ENCODE results near the gene TMIE.

TMIE gene

DNA sequence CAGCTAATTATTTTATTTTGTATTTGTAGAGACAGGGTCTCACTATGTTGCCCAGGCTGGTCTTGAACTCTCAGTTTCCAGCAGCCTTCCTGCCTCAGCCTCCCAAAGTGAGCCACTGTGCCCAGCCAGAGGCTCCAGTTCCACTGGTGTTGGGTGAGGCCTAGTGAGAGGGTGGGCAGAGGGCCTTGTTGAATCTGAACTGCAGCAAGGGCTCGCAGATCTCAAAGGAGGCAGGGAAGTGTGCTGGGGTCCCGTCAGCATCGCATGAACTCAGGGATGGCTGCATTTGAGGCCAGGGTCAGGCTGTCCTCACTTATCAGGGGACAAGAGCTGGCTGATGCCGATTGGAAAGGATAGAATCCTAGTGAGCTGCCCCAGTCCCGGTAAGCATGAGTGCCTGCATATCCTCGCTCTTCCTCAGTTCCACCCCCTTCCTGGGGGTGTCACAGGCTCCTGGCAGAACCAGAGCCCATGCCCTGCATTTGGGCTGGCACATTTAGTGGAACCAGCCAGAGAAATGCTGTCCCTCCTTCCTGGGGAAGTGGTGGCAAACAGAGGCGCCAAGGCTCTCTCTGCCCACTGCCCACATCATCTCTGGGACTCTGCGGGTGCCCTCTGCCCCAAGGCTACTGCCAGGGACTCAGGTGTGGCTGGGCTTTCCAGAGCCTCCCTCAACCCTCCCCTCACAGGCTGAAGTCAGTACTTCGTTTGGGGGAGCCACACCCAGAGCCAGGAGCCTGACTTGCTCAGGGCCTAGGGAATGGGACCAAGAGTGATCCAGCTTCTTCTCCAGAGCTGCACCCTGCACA is 31.8 kb upstream of the TMIE start:
- no peak for DNase-seq

DNA sequence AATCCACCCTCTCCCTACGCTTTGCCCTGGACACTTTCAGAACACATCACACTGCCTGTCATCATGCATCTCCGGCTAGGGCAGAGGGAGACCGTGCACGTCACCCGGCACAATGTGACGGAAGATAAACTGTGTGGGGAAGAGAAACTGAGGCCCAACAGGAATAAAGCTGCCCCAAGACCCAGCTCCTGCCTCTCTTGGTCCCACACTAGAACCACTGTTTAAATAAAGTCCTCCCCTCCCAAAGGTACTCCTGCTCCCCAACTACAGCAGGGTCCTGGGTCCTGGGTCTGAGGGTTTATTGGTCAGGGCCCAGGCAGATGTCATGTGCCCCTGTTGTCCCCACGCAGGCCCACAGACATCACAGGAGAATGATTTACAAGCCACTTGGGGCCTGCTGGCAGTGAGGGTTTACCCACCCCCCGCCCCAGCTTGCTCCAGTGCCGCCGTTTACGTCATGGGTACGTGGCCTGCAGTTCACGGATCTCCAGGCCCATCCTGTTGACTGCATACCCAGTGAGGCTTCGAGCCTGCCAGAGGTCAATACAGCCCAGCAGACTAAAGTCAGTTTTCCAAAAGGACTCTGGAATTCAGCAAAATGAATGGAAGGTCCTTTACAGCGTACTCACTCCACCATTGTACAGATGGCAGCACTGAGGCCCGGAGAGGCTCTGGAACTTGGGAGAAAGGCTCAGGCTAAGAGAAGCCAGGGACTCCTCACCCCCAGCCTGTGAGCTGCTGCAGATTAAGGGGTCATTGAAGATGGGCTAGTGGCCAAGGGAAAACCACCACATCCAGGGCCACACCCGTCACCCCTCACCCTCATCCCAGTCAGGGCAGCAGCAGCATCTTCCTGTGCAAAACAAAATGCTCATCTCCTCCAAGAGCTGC is 30.9 kb upstream of the TMIE start:
- no peak for DNase-seq

DNA sequence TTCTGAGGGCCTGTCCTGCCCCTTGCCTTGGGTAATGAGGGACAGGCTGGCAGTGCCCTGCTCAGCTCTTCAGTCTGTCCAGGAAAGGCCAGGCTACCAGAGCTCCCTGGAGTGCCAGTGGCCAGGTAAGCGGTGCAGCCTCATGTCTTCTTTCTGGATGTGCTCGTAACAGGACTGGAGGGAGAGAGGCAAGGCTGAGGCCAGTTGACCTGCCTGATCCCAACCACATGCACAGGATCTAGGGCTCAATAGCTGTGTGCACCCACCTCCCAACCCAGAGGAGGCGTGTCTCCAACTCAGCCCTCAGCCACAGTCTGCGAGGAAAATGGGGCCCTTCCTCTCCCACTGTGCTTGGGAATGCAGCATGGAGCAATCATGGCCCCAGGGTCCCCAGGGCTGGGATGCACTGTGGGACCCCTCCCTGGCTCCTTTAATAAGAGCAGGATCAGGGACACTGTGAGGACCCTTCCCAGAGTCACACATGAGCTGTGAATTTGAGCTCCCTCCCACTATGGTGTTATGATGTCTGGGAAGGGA is 30.2 kb upstream of the TMIE start:
- no peak for DNase-seq

DNA sequence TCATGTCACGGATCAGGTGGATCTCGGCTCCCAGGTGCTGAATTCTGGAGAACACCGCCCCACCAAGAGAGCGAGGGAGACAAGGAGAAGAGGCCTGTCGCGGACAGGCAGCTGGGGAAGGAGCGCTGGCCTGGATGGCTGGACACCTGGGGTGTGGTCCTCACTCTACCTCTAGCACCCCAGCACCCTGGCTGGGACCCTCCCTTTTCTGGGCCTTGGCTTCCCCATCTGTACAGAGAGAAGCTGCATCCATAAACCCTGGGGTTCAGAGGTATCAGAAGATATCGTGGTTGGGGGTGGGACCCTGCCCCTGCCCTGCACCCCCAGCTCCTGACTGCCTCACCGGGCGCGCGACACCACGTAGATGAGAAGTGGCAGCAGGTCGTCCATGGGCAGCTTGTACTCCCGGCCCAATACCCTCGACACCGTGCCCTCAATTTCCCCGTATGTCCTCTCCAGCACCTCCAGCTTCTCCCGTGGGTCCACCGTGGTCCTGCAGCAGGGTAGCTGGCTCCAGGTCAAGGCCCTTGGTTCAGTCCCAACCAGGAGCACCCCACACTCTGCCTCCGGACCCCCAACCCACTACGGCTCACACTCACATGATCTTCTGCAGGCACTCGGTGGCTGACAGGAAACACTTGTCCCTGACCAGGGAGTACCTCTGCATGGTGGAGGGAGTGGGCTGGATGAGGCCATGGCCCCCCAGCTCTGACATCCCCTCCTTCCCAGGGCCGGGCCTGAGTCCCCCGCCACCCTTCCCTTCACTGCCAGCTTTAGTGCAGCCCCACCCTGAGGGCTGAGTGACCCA is 29.4 kb upstream of the TMIE start:
- DNase-seq = no peak

DNA sequence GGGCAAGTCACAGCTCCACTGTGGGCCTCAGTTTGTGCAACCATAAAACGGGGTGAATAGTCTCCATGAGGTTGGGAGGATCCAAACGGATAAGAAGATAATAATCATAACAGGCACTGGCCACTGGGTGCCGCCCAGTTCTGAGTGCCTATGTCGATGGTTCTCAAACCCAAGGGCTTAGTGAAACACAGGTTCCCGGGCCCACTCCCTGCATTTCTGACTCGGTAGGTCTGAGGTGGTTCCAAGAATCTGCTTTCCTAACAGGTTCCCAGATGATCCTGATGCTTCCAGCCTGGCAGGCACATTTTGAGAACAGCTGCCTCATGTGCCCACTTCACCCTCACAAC is 28.9 kb upstream of the TMIE start:
- DNase-seq = no peak

DNA sequence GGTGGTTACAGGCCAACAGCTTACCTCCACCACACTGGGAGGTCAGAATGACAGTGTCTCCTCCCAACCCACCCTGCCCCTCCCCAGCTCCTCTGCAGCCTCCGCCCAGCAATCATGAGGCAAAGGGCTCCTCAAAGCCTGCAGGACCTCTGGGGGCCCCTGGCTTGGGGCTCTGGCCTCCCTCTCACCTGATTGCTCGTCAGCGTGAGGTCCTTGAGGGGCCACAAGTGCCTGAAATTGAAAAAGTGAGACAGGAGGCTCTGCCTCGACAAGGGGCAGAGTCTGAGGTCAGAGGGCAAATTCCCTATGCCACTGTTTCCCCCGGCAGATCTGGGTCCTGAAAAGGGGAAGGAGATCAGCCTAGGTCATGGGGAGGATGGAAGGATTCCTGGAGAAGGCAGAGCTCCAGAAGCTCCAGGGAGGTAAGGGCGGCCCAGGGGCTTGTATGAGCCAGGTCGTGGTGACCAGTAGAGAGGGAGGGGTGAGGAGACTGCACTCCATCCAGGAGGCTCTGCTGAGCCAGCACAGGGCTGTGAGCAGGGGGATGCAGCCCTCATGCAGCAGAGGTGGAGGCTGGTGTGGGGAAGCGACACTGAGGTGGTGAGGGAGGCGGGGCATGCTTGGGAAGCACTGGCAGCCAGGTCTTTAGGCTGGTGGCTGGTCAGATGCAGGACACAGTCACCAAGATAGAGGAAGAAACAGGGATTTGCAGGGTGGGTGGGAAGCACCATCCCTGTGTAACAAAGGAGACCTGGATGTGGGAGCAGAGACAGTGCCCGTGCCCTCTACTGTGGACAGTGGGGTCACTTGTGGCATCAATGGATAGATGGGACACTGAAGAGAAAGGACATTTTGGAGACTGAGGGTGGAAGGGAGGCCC is 27.8 kb upstream of the TMIE start:
- DNase-seq = no peak

DNA sequence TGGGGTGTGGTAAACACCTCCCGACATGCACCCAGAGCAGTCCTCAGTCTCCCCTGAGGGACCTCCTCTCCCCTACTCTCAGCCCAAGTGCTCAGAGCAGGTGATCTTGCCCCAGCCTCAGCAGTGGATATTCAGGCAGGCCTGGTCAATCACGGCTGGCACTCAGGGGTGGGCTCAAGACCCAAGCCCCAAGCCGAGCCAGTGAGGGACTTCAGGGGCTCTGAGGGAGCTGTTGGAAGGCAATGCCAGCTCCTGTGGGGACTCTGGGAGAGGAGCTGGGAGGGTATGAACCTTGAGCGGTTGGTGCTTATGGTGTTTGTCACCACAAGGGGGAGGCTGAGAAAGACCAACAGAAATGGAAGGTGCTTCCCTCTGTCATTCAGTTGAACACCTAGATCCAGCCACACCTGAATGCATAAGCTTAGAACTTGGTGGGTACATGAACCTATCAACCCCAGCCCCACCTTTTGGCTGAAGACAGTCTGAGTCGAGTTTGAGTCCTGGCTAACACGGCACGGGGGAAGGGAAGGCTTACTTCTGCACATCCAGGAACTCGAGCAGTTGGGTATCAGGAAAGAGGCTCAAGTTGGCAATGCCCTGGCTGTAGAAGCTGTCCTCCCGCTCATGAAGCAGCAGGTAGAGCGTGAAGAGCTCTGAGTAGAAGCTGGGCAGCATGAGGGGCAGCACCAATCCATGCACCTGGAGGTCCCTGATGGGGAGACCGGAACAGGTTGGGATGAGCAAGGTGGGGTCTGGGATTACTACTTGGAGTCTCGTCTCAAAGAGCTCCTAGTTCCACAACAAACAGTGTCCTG is 27.0 kb upstream of the TMIE start:
- DNase-seq = no peak

DNA sequence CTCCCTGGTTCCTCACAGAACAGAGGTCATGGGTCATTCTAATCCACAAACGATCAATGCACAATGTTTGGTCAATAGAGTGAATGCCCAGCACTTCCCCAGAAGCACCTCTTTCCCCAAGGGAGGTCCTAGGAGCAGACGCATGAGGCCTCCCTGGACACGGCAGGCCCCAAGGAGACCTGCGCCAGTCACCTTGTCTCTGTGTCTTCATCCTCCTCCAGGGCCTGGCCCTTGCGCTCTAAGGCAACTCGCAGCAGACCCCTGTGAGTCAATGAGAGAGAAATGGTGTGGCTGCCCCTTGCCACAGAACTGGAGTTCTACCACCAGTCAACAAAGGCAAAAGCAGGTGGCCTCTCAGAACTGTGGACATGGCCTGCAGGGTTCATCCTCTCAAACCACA is 25.8 kb upstream of the TMIE start:
- DNase-seq = no peak

DNA sequence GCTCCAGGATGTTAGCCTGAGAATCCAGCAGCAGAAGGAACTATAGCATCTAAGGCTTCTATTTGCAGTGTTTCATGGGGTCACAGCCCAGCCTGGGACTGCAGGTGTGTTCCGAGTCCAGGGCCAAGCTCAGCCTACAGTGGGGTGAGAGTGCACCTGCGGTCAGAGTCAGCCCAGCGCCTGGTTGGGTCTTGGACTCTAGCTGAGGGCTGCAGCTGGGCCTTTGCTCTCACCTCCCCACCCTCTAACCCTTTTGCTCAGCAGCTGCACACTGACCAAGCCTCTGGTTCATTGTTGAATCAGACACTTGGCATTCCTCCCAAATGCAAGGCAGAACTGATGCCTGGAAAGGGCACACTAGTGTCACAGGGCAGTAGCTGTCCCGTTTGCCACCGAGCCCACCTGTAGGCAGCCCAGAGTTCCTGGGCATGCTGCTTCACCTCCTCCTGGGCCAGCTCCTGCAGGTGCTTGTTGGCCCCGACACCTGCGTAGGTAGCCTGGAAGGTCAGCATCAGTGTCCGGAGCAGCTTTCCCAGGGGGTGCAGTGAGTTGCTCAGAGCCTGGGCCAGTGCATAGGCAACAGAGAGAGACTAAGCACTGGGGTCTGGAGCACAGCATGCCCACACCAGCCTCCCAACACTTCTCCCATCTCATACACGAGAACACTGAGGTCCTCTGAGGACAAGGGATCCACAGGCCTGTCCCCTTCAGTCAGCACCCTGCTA is 25.2 kb upstream of the TMIE start:
- DNase-seq = no peak

DNA sequence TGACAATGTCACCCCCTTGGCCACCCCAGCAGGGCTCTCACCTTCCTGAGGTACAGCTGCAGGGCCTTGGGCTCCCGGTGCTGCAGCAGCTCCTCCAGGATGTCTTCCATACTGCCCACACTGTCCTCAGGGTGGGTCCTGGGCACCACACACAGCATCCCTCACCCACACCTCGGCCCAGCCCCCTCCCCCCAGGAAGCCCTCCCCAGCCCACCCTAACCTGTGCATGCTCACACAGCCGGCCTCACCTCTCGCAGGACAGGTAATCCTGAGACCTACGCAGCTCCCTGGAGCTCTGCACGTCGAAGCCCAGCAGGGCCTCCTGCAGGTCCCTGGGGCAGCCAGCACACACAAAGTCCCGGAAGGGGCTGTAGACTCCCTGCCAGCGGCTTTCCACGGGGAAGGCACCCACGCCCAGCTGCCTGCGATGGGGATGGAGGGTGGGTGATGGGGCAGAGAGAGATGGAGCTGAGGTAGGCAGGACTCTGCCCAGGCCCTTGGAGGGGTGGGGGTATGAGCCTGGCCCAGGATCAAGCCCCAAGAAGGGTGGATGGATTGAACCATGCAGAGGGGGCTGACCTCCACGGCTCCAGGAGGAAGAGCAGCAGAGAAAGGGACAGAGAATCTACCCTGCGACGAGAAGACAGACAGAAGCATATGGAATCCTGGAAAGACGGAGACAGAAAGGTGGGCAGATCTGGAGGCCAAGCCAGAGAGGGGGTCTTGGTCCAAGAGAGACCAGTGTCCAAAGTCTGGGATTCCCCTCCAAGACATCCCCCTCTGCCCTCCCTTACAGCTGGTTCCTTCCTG is 24.4 kb upstream of the TMIE start:
- no peak for DNase-seq

DNA sequence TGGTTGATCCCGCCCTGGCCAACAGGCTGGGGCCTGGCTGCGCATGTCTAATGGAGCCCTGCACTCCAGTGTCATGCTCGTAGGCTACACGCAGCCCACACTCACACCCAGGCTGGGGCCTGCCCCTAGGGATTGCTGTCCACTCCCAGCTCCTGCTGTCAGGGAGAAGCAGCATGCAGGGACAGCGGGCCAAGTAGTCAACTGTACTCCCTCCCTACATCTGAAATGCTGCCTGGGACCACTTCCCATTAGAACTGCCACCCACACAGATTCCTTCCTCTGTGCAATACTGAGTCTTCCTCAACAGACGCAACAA is 23.8 kb upstream of the TMIE start:
- no peak for DNase-seq

DNA sequence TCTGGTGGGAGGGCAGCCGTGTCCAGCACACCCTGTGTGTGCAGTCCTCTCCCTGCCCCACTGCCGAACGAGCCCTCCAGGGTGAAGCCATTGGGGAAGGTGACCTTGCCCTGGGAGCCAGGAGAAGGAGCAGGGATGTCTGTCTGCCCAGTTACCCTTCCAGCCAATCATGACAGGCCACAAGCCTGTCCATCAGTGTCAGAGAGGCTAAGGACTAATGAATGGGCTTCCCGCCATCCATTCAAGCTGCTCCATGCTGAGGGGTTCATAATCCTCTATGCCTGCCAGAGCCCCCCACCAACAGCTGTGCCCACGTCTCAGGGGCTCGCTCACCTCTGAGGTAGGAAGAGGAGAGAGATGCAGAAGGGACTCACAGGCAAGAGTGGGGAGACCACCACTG is 22.9 kb upstream of the TMIE start:
- no peak for DNase-seq

DNA sequence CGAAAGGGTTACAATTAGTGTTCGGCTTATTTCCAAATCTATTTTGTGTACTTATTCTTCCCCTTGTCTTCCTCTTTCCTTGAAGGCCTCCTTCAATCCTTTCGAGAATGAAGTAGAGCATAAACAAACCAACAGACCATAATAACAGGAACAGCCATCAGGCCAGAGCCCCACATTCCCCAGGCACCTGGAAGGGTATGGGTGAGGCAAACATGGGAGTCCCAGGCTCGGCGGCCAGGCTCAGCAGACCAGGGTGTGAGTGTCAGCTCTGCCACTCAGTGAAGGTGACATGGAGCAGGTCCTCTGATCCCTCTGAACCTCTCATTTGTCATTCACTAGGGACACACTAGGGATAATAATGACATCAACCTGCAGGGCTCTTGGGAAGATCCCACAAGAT is 21.5 kb upstream of the TMIE start:
- DNase-seq = no peak

DNA sequence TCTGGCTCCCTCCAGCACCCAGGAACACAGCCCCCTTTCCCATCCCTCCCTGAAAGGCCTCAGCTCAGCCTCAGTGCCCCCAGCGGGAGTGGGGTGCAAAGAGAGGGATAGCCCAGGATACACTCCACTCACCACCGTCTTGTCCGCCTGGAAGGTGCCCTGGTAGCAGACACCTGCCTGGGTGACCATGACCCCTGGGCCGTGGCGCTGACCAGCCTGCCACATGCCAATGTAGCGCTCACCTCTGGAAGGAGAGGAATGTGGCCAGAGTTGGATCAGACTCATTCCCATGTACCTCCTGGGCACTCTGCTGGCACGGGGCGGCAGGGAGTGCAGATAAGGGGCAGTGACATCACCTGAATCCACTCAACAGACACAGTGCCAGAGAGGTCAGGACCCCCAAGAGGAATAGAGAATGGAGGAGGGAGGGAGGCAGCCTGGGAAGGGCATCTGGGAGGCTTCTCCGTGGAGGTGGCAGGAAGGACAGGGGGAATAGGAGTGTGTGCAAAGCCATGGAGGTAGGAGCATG is 20.8 kb upstream of the TMIE start:
- no peak for DNase-seq

DNA sequence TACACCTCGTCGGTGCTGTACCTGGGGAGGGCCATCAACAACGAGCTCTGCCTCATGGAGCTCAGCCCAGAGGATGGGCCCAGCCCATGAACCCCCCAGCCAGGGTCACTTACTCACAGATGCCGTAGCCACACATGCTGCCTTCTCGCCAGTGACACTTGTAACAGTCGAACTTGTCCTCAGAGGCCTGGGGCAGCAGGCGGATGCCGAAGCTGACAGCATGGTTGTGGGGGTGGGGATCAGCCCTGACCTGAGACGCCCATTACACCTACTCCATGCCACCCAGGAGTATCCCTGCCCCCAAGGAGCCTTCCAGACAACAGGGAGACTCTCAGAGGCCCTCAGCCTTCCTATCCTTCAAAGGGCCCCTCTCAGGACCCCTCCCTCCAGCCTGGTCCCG is 19.8 kb upstream of the TMIE start:
- DNase-seq = no peak

DNA sequence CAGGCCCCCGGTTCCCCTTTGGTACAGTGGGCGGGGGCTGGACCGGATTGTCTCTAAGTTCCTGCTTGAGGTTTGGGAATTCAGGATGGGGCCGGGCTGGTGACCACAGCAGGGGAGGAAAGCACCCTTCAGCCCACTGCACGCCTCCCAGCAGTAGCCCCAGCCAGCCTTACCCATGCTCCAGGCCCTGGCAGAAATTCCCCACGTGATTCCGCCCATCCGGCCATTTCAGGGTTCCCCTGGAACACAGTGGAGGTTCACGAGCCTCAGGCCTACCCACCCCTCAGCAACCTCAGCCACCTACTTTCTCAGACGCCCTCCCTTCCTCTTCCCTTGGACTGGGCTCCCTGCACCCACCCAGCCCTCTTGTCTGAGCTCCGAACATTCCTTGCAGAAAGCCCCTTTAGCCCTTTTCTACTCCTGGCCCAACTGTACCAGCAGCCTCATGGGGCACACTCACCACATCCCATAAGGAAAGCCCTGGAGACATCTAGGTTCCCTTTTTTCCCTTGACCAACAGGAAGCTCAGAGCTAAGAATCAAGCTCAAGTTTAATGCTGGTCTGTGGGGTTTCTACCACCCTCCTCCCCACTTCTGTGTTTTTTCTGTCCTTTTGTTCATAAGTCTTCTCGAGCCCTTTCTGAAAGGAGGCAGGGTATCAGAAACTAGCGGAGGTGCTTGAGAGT is 19.2 kb upstream of the TMIE start:
- DNase-seq = no peak

DNA sequence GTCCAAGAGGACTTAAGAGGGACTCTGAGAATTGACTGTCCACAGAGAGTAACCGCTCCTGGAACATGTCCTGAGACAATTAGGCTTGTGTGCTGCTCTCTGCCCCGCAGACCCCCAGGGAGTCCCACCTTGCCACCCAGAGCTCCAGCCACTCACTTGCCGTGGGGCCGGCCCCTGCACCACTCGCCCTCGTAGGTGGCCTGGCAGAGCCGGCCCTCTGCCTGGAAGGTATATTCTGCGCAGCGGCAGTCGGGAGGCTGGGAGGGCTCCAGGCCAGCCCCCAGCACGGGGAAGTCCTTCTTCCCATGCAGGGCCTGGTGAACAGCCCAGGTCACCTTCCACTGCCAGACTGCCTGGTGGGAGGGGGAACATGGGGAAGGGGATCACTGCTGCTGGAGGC is 18.2 kb upstream of the TMIE start:
- DNase-seq = no peak

DNA sequence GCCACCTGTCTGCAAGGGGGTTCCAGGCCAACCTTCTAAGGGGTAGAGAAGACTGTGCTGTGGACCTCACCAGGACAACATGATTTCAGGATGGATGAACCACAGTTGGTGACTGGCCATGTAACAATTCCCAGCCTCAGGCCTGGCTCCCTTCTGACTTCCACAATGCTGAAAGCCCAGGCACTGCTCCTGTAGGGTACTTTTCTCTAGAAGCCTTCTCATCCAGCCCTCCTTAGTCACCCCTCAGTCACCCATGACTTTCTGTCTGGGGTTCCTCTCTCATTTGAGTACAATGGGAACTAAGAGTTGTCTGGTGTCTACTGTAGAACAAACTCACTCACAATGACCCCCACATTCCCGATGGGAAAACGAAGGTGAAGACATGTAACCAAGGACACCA is 16.3 kb upstream of the TMIE start:
- DNase-seq = no peak

DNA sequence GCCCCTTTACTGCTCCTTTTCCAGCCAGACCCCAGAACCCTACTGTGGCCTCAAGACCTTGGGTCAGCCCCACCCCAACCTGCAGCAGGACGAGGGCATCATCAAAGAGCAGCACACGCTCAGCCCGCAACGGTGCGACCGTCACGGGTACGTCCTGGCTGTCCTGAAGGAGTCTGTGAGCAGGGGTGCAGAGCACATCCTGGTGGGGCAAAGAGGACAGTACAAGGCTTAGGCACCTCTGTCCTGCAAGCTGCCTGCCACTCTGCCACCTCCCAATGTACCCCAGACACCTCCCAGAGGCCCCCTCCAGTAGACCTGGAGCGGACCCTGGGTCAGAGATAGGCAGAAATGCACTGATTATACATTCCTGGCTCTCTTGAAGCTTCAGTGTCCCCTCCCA is 15.7 kb upstream of the TMIE start:
- DNase-seq = no peak
